Retinal pigment epithelial cell (primary cell): Measurements from ENCODE around the gene GPD1.

Experiments
- DNase-seq: peaks from one replicate; pipeline ENCODE4 v3.0.0-alpha.2; 2010; ENCODE audit warnings: low read depth
- H3K4me3 ChIP-seq: 2 replicates; pipeline ENCODE4 v1.5.1; 2011; ENCODE audit warnings: mild to moderate bottlenecking, low read length, control low read depth, moderate library complexity
- CTCF ChIP-seq: conservative IDR thresholded peaks from 2 replicates; pipeline ENCODE4 v1.5.1; 2011; ENCODE audit warnings: low read depth, low read length, control low read depth, inconsistent platforms

GPD1 gene

GRCh38 chr12:50087151-50087550, 16.7 kb upstream of the GPD1 start:
- no peak overlapping the region for H3K4me3 ChIP-seq
- DNase-seq, result no peak
- TF ChIP-seq CTCF, result no peak

- DNase-seq, result no peak
- no peak overlapping the region for H3K4me3 ChIP-seq
These were observed 15.8 kb upstream of the GPD1 start for GRCh38 chr12:50087995-50088394.

GRCh38 chr12:50088577-50089335, 15.1 kb upstream of the GPD1 start:
- no peak overlapping the region for H3K4me3 ChIP-seq
- no peak for DNase-seq

More at GRCh38 chr12:50087995-50088394, 15.8 kb upstream of the GPD1 start:
- TF ChIP-seq CTCF, result peak; percentile 9

GRCh38 chr12:50089730-50090129, 14.1 kb upstream of the GPD1 start:
- TF ChIP-seq CTCF, result no peak
- DNase-seq, result no peak
- H3K4me3 ChIP-seq, result no peak overlapping the region

More at GRCh38 chr12:50088577-50089335, 15.1 kb upstream of the GPD1 start:
- peak; percentile 88 for TF ChIP-seq CTCF

- DNase-seq, result no peak
- no peak for TF ChIP-seq CTCF
- H3K4me3 ChIP-seq, result no peak overlapping the region
These were observed 13.4 kb upstream of the GPD1 start for GRCh38 chr12:50090391-50090790.

- no peak for TF ChIP-seq CTCF
- no peak for DNase-seq
- no peak overlapping the region for H3K4me3 ChIP-seq
These were observed 5.9 kb upstream of the GPD1 start for GRCh38 chr12:50097952-50098351.
